Cardiac muscle cell (in vitro differentiated cells and primary cell): Measurements from ENCODE around the gene RYR2. TPM values are rescaled to one million over a fixed set of nuclear protein-coding genes. Genes with fewer than 3 reads are reported as not detected.
"Not testable (repeated sequence)": the region's sequence is repeated elsewhere in the genome, so short reads cannot be mapped to it uniquely, and the experiment has no call there.

Experiments used
- DNase-seq, 2 donors: peaks; one replicate each; pipeline versions ENCODE4 v3.0.0 to v3.0.0-alpha.2; 2010 to 2017; ENCODE audit warnings: low read depth in 1 of 2, low spot score in 1 of 2
- H3K27ac ChIP-seq: fragments of 200-600 bp; sonication (generic); 2 replicates; pipeline ENCODE4 v1.5.1; 2016
- H3K27me3 ChIP-seq: fragments of 200-600 bp; sonication (generic); 2 replicates; pipeline ENCODE4 v1.6.0; 2016; ENCODE audit warnings: control low read depth
- H3K36me3 ChIP-seq: fragments of 200-600 bp; sonication (generic); 2 replicates; pipeline ENCODE4 v1.5.1; 2016; ENCODE audit warnings: control low read depth
- H3K4me1 ChIP-seq: fragments of 200-600 bp; sonication (generic); 2 replicates; pipeline ENCODE4 v1.8.1; 2017; ENCODE audit warnings: low read depth, mild to moderate bottlenecking, mixed run types
- H3K4me3 ChIP-seq: fragments of 200-600 bp; sonication (generic); 2 replicates; pipeline ENCODE4 v1.5.1; 2016; ENCODE audit warnings: mild to moderate bottlenecking
- H3K9me3 ChIP-seq: fragments of 200-600 bp; sonication (generic); 2 replicates; pipeline ENCODE4 v1.5.1; 2017; ENCODE audit warnings: low read depth, mild to moderate bottlenecking, control low read depth
- CTCF ChIP-seq: IDR thresholded peaks from 2 replicates; pipeline ENCODE4 v1.5.1; 2012; ENCODE audit warnings: low read depth, mild to moderate bottlenecking, low read length
- polyA plus RNA-seq: library from polyadenylated mRNA; unstranded; fragments of >200 nt; fragmentation: Nextera tagmentation; extraction: Ambion mirVana; gene quantifications from 2 replicates; pipeline ENCODE4 v1.2.1, GENCODE V29; 2016
- total RNA-seq: library from RNA; depleted of rRNA; stranded (reverse); fragments of >200 nt; gene quantifications from 2 replicates; pipeline ENCODE4 v1.2.3, GENCODE V29; 2016

Gene RYR2
- total and polyA plus RNA-seq, 2 experiments from 2014 or later: 29.8 to 155 TPM

DNA sequence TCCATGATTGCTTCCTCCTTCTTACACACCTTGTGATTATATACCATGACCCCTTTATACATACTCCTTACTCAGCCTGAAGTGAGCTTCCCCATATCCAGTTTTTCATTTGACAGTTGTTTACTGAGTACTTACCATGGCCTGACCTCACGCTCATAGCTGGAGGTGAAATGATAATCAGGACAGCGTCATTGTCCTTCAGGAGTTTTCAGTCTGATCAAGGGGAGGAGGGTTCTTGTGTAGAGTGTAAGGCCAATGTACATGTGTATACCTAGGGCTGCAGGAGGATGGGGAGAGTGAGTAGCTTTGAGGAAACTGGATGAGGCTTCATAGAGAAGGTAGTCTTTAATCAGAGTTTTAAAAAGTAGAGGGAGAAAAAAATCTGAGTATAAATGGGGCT lies 325.8 kb downstream of the RYR2 start:
- H3K4me1 ChIP-seq: no peaks in the 10 kb centered on the region
- peak overlapping the region; percentile 68 for H3K27ac ChIP-seq
- no peak for TF ChIP-seq CTCF
- DNase-seq: peak in 1 of 2 donors; percentile 20
- H3K9me3 ChIP-seq: no peaks in the 10 kb centered on the region
- H3K27me3 ChIP-seq: no peaks in the 10 kb centered on the region
- peaks cover 3% of the 10 kb centered on the region for H3K36me3 ChIP-seq
- no peak overlapping the region for H3K4me3 ChIP-seq

DNA sequence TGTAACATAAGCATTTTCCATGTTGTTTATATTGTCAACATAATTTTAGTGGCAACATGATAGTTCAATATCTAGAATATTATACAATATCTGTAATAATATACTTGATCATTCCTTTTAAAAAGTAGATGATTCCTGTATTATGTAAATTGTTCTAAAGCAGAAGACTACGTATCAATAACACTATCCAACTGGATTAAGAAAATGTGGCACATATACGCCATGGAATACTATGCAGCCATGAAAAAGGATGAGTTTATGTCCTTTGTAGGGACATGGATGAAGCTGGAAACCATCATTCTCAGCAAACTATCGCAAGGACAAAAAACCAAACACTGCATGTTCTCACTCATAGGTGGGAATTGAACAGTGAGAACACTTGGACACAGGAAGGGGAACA lies 329.5 kb downstream of the RYR2 start:
- not testable (repeated sequence) for H3K4me1 ChIP-seq, H3K4me3 ChIP-seq, H3K9me3 ChIP-seq, H3K27me3 ChIP-seq, H3K36me3 ChIP-seq, H3K27ac ChIP-seq, DNase-seq

DNA sequence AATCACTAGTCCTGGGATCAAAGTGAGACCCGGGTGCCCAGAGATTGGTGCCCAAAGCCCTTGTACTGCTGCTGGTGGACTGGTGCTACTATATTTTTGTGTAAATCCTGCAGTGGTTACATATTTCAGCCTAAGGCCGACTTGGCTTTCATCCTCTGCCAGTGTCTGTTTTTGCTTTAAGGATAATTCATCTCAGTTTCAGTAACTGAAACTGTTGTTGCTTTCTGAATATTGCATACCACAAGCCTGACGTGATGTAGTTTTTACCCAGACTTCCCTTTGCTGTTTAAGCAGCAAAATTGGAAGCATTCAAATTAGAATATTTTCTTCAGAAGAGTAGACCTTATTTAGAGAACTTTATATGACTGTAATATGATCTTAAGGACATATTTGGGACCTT lies 341.8 kb downstream of the RYR2 start:
- TF ChIP-seq CTCF: no peak
- Histone ChIP-seq H3K27ac (peak overlapping the region; percentile 73), H3K4me1 (peaks cover 48% of the 10 kb centered on the region), H3K36me3 (peaks cover 10% of the 10 kb centered on the region), H3K9me3 (no peaks in the 10 kb centered on the region), H3K27me3 (no peaks in the 10 kb centered on the region), H3K4me3 (no peak overlapping the region)
- DNase-seq: peak in 1 of 2 donors; percentile 64

- peak; percentile 6 to 71 for DNase-seq
- H3K36me3 ChIP-seq: peaks cover 7% of the 10 kb centered on the region
Observed at GRCh38 chr1:237384213-237384612, 342.2 kb downstream of the RYR2 start.

DNA sequence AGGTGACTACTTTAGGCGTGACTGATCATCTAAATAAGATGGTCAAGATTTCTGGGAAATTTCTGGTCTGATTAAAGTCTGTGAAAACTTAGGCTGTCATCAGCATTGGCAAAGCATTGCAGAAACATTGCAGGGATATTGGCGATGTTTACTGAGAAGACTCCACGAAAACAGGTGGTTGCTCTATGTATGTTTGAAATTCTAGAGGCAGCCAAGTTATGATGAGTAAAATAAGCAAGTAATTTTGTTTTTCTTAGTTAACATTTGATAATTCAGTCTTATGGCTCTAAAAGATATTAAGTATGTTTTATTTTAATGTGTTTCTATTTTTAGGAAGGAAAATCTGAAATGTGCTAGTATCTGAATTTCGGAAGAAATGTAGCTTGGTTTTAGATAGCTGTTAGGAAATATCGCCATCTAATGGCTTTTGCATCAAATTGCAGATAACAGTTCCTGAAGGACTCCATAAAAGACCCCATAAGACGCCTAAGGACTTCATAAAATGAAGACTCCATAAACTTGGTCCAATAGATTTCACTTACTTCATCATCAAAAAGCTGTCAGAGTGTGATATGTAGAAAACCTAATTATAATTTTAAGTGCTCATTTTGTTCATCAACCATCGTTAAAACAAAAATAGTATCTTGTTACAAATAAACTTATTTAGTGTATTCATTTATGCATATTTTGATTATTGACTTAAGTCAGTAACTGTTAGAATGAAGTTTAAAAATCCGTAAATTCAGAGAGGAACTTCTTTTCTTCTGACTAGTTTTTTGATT lies 344.6 kb downstream of the RYR2 start:
- H3K4me1 ChIP-seq: peaks cover 48% of the 10 kb centered on the region
- DNase-seq: peak; percentile 60 to 67

More at GRCh38 chr1:237384213-237384612, 342.2 kb downstream of the RYR2 start:
- H3K4me3 ChIP-seq: no peak overlapping the region
- peak overlapping the region; percentile 73 for H3K27ac ChIP-seq
- H3K4me1 ChIP-seq: peaks cover 48% of the 10 kb centered on the region
- H3K9me3 ChIP-seq: no peaks in the 10 kb centered on the region
- H3K27me3 ChIP-seq: no peaks in the 10 kb centered on the region
- TF ChIP-seq CTCF: no peak

More for the DNA sequence above, 344.6 kb downstream of the RYR2 start:
- Histone ChIP-seq H3K9me3 (no peaks in the 10 kb centered on the region), H3K36me3 (peaks cover 12% of the 10 kb centered on the region), H3K27ac (peak overlapping the region; percentile 73), H3K4me3 (no peak overlapping the region), H3K27me3 (no peaks in the 10 kb centered on the region)
- peak; percentile 72 for TF ChIP-seq CTCF
